Liver (tissue), 3 donors: ENCODE measurements around the gene SEPTIN5.

ENCODE experiments used
- EGR1 ChIP-seq, 2 donors: IDR thresholded peaks; 2 replicates each; pipeline ENCODE4 v1.6.1; 2016 to 2018; ENCODE audit warnings: antibody characterized with exemption in 2 of 2, low read depth in 2 of 2
- GABPA ChIP-seq, 2 donors: IDR thresholded peaks in 1 of 2; conservative IDR thresholded peaks in 1 of 2; 2 replicates each; pipeline ENCODE4 v1.6.1; 2016; ENCODE audit warnings: antibody characterized with exemption in 2 of 2, mild to moderate bottlenecking in 1 of 2, moderate library complexity in 1 of 2
- HNF4A ChIP-seq, 2 donors: conservative IDR thresholded peaks; 2 replicates each; pipeline ENCODE4 v1.6.1; 2016; ENCODE audit warnings: antibody characterized with exemption in 2 of 2, mild to moderate bottlenecking in 2 of 2
- NR2F2 ChIP-seq: IDR thresholded peaks from 2 replicates; pipeline ENCODE4 v1.6.1; 2016; ENCODE audit warnings: antibody characterized with exemption
- RAD21 ChIP-seq, 2 donors: IDR thresholded peaks; 2 replicates each; pipeline ENCODE4 v1.6.1; 2016; ENCODE audit warnings: antibody characterized with exemption in 2 of 2, mild to moderate bottlenecking in 2 of 2
- RXRA ChIP-seq, 2 donors: IDR thresholded peaks; 2 replicates each; pipeline ENCODE4 v1.6.1; 2017 to 2018; ENCODE audit warnings: antibody characterized with exemption in 2 of 2, mild to moderate bottlenecking in 1 of 2
- SP1 ChIP-seq: IDR thresholded peaks from 2 replicates; pipeline ENCODE4 v1.6.1; 2018; ENCODE audit warnings: antibody characterized with exemption, mild to moderate bottlenecking
- YY1 ChIP-seq: IDR thresholded peaks from 2 replicates; pipeline ENCODE4 v1.6.1; 2016; ENCODE audit warnings: antibody characterized with exemption, mild to moderate bottlenecking
- TF ChIP-seq, protein P1 (sequence below): fragments of 150-350 bp; IDR thresholded peaks from 2 replicates; pipeline ENCODE4 v1.5.1; 2017; ENCODE audit warnings: improper control_type of control experiment, low read depth, low read length; ENCODE audit not compliant: missing input control
- TF ChIP-seq, protein P2 (sequence below): IDR thresholded peaks from 2 replicates; pipeline ENCODE4 v1.6.1; 2016; ENCODE audit warnings: antibody characterized with exemption
- TF ChIP-seq, protein P3 (sequence below): IDR thresholded peaks from 2 replicates; pipeline ENCODE4 v1.6.1; 2016; ENCODE audit warnings: antibody characterized with exemption, mild to moderate bottlenecking
- TF ChIP-seq, protein P4 (sequence below): IDR thresholded peaks from 2 replicates; pipeline ENCODE4 v1.6.1; 2016; ENCODE audit warnings: antibody characterized with exemption
- donor health status: healthy.
- donor health status: healthy.

DNA sequence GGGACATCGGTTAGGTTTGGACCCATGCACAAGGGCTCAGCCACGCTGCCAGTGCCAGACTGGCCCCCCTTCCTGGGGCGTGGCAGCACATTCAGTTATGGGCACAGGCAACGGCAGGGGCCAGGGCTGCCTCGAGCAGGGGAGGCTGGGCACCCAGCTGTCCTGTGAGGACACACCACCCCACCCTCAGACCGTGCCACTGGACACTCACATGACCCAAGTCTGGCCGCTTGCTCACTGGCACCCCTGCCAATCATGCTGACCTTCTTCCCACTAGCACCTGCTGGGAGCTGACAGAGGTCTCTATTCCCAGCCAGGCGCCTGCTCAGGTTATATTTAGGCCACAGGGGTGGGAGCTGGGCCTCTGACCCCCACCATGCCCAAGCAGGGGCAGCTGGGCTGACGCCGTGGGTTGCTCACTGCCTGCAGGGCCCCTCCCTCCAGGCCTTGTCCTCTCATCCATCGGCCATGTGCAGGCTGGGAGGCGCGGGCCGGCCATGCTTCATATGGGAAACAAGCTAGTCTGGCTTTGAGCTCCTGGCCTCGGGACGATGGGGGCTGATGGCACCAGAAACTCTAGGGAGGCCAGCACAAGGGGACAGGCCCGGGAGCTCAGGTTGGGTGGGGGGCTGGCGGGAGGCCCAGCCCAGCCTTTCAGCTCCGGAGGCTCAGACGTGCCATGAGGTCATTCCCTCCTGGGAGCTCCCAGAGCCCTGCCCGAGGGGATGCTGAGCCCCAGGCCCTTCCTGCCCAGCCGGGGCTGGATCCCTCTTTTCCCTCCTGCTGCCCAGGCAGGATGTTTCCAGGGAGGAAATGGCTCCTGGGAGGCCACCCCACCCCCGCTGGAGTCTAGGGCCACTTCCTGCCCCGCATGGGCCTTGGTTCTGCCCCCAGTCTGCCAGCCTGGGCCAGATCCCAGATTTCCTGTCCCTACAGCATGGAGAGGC lies 31.1 kb downstream of the SEPTIN5 start:
- TF ChIP-seq, protein P1, sequence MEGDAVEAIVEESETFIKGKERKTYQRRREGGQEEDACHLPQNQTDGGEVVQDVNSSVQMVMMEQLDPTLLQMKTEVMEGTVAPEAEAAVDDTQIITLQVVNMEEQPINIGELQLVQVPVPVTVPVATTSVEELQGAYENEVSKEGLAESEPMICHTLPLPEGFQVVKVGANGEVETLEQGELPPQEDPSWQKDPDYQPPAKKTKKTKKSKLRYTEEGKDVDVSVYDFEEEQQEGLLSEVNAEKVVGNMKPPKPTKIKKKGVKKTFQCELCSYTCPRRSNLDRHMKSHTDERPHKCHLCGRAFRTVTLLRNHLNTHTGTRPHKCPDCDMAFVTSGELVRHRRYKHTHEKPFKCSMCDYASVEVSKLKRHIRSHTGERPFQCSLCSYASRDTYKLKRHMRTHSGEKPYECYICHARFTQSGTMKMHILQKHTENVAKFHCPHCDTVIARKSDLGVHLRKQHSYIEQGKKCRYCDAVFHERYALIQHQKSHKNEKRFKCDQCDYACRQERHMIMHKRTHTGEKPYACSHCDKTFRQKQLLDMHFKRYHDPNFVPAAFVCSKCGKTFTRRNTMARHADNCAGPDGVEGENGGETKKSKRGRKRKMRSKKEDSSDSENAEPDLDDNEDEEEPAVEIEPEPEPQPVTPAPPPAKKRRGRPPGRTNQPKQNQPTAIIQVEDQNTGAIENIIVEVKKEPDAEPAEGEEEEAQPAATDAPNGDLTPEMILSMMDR, result no peak
- TF ChIP-seq, protein P2, sequence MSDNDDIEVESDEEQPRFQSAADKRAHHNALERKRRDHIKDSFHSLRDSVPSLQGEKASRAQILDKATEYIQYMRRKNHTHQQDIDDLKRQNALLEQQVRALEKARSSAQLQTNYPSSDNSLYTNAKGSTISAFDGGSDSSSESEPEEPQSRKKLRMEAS, result no peak
- TF ChIP-seq YY1 (no peak), GABPA (IDR thresholded peaks at IDR 0.05 in 1 of 2, conservative IDR thresholded peaks at IDR 0.05 in 1 of 2) (no peak), RXRA (IDR thresholded peaks at IDR 0.05) (no peak), SP1 (no peak), RAD21 (IDR thresholded peaks at IDR 0.05) (no peak), NR2F2 (no peak), HNF4A (conservative IDR thresholded peaks at IDR 0.05) (no peak), EGR1 (IDR thresholded peaks at IDR 0.05; ENCODE audit: low read depth in 2 of 2) (no peak)
- TF ChIP-seq, protein P3, sequence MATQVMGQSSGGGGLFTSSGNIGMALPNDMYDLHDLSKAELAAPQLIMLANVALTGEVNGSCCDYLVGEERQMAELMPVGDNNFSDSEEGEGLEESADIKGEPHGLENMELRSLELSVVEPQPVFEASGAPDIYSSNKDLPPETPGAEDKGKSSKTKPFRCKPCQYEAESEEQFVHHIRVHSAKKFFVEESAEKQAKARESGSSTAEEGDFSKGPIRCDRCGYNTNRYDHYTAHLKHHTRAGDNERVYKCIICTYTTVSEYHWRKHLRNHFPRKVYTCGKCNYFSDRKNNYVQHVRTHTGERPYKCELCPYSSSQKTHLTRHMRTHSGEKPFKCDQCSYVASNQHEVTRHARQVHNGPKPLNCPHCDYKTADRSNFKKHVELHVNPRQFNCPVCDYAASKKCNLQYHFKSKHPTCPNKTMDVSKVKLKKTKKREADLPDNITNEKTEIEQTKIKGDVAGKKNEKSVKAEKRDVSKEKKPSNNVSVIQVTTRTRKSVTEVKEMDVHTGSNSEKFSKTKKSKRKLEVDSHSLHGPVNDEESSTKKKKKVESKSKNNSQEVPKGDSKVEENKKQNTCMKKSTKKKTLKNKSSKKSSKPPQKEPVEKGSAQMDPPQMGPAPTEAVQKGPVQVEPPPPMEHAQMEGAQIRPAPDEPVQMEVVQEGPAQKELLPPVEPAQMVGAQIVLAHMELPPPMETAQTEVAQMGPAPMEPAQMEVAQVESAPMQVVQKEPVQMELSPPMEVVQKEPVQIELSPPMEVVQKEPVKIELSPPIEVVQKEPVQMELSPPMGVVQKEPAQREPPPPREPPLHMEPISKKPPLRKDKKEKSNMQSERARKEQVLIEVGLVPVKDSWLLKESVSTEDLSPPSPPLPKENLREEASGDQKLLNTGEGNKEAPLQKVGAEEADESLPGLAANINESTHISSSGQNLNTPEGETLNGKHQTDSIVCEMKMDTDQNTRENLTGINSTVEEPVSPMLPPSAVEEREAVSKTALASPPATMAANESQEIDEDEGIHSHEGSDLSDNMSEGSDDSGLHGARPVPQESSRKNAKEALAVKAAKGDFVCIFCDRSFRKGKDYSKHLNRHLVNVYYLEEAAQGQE, result no peak
- TF ChIP-seq, protein P4, sequence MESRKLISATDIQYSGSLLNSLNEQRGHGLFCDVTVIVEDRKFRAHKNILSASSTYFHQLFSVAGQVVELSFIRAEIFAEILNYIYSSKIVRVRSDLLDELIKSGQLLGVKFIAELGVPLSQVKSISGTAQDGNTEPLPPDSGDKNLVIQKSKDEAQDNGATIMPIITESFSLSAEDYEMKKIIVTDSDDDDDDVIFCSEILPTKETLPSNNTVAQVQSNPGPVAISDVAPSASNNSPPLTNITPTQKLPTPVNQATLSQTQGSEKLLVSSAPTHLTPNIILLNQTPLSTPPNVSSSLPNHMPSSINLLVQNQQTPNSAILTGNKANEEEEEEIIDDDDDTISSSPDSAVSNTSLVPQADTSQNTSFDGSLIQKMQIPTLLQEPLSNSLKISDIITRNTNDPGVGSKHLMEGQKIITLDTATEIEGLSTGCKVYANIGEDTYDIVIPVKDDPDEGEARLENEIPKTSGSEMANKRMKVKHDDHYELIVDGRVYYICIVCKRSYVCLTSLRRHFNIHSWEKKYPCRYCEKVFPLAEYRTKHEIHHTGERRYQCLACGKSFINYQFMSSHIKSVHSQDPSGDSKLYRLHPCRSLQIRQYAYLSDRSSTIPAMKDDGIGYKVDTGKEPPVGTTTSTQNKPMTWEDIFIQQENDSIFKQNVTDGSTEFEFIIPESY, result no peak
